HCT116 (cell line): Measurements from ENCODE around the gene IGSF6.

Experiments
- CTCF ChIP-seq, 3 experiments: fragments of 200-600 bp in 1 of 3; sonication (generic) in 1 of 3; IDR thresholded peaks in 2 of 3; conservative IDR thresholded peaks in 1 of 3; 2 replicates each; pipeline ENCODE4 v1.5.1; 2012 to 2017; ENCODE audit warnings: low read depth in 2 of 3, low read length in 2 of 3, antibody characterized with exemption in 1 of 3, borderline replicate concordance in 1 of 3, control low read depth in 1 of 3, mild to moderate bottlenecking in 1 of 3, mixed read lengths in 1 of 3, mixed run types in 1 of 3, moderate library complexity in 1 of 3; ENCODE audit not compliant: insufficient read depth in 1 of 3
- MAX ChIP-seq: IDR thresholded peaks from 2 replicates; pipeline ENCODE4 v1.6.1; 2012
- POLR2A ChIP-seq: IDR thresholded peaks from 2 replicates; pipeline ENCODE4 v1.7.0; 2011; ENCODE audit warnings: borderline replicate concordance; ENCODE audit not compliant: insufficient read depth, insufficient read length; ENCODE audit errors: extremely low read depth
- SP1 ChIP-seq: IDR thresholded peaks from 2 replicates; pipeline ENCODE4 v1.6.1; 2012; ENCODE audit warnings: low read depth

- no peak for TF ChIP-seq CTCF (IDR thresholded peaks at IDR 0.05 in 2 of 3, conservative IDR thresholded peaks at IDR 0.05 in 1 of 3; ENCODE audit: borderline replicate concordance in 1 of 3, insufficient read depth in 1 of 3, low read depth in 2 of 3, low read length in 2 of 3)
- no peak for TF ChIP-seq SP1
- TF ChIP-seq MAX = no peak
- TF ChIP-seq POLR2A = no peak
Measured at GRCh38 chr16:21654881-21655280, 2.5 kb upstream of the IGSF6 start.
